GM18861 (cell line): ENCODE measurements around the gene LIPT2.

Experiments
- ATAC-seq: cut with Tn5 transposase; IDR thresholded peaks from one replicate; pipeline ENCODE4 v1.9.1; 2021; ENCODE audit not compliant: unreplicated experiment

LIPT2 gene

DNA sequence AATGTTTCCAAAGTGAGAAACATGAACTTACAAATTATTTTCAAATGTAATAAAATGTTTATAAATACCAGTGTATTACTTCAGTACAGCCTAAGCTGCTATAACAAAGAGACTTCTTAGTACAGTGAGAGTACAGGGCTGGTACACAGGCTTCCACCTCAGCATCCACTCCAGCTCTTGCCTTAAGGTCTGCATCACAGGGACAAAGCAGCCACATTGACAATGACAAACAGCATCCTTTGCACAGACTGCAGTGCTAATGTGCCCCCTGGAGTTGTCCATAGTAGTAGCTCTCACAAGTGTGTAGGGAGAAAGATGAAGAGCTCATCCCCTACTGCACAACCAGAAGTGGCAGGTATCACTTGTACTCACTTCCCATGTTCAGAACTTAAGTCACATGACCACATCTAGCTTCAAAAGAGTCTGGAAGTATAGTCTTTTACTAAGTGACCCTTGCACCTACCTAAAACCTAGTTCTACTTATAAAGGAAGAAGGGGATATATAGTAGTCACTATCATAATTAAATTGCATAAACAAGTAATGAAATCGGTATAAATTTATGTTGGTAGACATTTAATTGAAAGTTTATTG, 10.7 kb upstream of the LIPT2 start:
- no peak for ATAC-seq

DNA sequence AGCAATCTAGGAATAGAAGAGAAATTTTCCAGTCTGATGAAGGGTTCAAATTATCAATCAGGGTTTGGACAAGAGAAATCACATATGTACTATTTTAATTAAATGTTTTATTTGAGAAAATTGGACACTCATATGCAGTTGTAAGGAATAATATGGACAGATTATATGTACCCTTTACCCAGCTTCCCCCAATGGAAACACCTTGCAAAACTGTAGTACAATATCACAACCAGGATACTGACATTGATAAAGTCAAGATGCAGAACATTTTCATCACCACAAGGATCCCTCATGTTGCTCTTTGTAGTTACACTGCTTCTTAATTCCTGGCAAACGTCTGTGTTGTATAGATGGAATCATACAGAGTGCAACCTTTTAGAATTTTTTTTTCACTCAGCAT, 1.4 kb upstream of the LIPT2 start:
- ATAC-seq: no peak

DNA sequence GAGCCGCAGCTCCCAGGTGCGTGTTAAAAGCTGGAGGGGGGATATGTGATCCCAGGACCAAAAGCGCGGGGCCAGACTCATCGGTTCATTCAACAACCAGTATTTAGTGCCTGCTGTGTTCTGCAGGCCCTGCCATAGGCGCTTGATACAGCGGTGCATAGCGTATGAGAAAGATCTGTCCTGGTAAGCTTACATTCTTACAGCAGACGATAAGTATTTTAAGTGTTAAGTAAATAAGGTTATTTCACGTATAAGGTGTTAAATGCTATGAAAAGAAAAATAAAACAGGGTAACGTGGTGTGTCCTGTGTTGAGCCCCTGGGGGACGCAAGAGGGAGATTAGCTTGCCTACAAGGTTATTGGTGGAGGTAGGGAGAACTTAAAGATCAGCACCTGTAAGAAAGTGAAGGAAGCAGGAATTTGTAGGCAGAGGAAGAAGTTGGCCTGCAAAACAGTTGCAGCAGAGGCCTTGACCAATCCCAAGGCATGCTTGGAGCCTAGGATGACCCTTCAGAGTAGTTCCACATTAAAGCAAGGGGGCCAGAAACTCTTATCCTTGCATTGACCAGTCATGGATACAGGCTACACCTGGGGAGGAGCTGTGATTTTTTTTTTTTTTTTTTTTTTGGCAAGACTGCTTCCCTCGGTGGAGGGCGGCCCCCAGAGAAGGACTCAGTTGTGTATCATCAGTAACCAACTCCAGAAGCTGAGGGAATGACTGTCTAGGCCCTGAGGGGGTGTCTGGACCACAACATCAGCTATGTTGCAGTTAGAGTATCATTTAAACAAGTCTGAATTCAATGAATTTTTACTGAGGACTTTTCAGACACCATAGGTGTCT, 487 bp upstream of the LIPT2 start:
- no peak for ATAC-seq

DNA sequence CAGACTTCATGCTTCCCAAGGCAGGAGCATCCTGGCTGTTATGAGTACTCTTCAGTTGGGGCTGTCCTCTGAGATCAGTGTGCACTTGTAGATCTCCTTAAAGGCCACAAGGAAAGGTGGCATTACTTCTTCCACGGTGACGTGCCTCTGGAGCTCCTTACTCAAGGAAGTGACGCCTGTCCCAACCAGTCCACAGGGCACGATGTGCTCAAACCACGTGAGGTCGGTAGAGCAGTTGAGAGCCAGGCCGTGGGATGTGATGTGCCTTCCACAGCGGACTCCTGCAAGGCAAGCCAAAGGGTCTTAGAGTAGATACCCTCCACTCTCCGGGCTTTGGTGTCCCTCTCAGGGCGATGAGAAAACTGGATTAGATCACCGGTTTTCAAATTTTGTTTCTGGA, 1.4 kb downstream of the LIPT2 start:
- no peak for ATAC-seq

DNA sequence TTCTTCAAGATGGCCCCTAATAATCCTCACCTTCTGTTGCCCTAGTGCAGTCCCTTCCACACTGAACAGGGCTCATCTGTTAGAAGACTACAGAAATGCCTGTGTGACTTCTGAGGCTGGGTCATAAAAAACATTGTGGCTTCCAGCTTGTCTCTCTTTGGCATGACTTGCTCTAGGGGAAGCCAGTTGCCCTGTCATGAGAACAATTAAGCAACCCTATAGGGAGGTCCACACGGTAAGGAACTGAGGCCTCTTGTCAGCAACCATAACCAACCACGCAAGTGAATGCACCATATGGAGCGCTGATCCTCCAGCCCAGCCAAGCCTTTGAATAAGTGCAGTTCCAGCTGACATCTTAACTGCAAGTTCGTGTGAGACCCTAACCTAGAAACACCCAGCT, 2.6 kb downstream of the LIPT2 start:
- ATAC-seq: no peak

DNA sequence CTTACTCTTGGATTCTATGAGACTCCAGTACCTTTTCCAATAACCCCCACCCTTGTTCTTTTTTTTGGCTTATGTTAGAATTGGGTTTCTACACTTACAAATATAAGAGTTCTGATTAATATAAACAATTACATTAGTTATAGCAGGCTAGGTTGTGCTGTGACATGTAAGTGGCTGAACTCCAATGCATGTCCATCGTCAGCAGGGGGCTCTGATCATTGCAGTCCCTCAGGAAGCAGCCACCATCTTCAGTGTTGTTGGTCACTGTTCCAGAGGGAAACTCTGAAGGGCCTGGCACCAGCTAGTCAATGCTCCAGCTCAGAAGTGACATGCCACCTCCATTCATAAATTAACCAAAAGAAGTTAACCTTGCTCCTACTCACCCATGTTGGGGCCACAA, 5.6 kb downstream of the LIPT2 start:
- ATAC-seq: no peak

DNA sequence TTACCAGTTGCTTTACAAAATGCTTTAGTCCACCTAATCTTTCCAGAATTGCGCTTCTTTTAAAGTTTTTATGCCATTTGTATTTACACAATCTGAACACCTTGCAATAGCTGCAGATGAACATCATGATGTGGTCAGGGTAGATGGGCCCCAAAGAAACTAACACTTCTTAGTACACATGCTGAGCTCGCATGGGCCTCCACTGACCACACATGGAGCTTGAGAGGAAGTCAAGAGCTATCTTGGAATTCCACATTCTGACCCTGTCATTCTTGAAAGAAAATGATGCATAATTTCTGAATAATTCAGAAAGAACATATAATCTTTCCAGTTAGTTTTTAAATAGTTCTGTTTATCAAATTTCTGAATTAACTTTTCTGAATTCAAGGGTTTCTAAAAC, 7.7 kb downstream of the LIPT2 start:
- no peak for ATAC-seq

DNA sequence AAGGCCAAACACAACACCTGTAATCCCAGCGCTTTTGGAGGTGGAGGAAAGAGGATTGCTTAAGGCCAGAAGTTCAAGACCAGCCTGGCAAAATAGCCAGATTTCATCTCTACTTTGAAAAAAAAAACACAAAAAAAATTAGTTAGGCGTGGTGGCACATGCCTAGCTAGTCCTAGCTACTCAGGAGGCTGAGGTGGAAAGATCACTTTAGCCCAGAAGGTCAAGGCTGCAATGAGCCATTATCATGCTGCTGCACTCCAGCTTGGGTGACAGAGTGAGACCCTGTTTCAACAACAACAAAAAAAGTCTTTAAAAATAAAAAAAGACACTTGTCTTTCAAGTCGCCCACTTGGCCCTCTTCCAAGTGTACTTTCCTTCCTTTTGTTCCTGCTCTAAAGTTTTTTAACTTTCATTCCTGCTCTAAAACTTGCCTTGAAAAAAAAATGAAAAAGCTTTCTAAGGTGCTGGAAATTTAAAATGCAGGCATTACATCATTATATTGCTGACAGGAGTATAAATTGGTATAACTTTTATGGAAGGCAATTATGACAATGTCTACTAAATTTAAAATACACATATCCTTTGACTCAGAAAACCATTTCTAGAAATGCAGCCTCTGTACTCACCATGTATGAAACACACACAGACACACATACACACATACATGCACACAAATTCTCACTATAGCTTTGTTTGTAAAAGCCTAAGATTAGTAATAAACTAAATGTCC, 12.7 kb downstream of the LIPT2 start:
- no peak for ATAC-seq

DNA sequence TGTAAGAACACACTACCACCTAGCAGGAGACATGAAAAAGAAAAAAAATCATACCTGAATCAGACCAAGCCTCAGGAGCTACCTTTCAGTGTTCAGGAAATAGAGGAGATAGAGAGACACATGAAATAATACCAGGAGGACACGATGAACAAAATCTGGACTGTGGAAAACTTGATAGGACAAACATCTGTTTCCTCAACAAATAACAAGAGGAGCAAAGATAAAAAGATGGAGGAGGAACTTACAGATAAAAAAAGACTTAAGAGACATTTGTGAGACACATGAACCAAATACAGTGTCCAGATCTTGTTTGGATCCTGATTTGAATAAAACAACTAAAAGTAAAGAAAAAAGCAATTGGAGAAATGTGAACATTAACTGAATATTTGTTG, 13.8 kb downstream of the LIPT2 start:
- no peak for ATAC-seq

DNA sequence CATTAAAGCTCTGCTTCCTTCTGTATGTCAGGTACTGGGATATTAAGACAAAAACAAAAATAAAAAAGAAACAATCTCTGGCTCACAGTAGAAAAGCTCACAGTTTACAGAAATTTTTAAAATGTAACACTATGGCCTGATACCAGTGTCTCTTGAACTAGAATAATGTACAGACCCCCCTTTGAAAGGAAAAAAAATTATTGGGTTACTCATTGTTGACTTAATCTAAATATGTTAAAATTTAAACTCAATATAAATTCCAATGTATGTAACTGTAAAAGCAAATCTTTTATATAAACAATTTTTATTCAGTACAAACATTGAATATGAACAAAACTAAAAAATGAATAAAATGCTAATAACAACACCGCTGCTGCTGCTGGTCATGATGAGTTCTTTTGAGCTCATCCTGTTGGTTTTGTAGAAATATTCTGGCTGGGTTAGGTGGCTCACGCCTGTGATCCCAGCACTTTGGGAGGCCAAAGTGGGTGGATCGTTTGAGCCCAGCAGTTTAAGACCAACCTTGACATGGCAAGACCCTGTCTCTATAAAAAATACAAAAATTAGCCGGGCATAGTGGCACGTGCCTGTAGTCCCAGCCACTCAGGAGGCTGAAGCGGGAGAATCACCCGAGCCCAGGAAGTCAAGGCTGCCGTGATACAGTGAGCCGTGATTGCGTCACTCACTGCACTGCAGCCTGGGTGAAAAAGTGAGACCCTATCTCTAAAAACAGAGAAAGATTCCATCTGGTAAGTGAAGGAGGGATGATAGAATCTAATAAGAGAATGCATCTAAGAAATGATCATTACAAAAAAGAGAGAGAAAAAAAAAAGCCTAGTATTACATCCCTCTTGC, 14.4 kb downstream of the LIPT2 start:
- no peak for ATAC-seq

DNA sequence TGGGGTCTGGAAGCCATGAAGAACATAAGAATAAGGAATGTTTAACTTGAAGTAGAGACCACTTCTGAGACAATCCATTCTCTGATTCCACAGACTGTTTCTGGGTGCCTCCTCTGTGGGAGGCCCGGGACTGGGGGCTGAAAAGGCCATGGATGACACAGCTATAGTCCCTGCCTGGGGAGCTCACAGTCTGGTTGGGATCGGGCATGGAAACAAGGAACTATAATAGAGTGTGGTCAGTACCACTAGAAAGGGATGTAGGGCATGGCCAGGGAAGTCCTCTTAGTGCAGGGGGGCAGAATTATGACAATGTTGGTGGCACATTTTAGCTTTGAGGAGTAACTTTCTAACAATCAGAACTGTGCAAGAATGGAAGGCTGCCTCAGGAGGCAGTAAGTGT, 17.0 kb downstream of the LIPT2 start:
- no peak for ATAC-seq

DNA sequence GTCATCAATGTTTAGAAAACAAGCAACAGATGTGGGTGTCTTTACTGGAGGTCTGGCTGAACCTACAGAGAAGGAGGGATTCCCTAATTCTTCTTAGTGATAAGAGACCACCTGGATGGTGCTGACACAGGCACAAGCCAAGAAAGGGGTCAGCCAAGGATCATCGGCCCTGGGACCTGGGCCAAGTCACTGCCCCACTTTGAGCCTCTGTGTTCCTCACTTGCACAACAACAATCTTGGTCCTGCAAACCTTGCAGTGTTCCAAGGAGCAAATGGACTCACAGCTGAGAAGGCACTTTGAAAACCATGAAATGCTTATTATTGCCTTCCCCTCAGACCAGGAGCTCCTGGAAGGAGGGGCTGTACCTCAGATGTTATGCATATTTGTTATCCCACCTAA, 19.2 kb downstream of the LIPT2 start:
- no peak for ATAC-seq

DNA sequence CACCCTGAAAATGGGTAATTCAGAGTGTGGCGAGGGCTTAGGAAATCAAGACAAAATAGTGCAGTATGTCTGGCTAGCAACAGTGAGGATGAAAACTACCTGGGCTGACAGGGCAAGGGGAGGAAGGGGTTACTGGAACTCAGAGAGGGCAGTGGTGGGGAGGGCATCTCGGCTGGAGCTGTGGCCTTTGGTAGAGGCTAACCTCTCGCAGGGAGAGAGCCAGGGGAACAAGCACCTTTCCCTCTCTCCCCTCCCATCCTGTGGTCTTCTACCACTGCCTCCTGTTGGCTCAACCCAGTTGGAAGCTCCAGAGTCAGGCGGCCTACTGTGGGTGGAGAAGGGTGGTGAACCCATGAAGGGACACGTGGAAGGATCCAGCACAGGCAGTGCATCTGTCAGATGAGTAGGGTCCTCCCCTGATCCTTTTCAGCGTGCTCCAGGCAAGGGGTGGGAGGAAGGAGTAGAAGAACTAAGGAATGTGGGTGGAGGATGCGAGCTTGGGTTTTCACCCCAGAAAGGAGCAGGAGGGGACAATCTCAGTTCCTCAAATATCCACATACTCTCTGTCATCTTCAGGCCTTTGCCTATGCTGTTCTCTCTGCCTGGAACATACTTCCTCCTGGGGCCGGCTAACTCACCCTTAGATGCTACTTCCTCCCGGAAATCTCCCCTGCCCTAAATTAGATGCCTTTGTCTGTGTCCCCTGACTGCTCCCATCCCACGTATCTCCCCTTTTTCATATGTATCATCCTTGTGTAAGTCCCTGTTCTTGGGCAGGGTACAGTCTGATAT, 19.9 kb downstream of the LIPT2 start:
- ATAC-seq: no peak

DNA sequence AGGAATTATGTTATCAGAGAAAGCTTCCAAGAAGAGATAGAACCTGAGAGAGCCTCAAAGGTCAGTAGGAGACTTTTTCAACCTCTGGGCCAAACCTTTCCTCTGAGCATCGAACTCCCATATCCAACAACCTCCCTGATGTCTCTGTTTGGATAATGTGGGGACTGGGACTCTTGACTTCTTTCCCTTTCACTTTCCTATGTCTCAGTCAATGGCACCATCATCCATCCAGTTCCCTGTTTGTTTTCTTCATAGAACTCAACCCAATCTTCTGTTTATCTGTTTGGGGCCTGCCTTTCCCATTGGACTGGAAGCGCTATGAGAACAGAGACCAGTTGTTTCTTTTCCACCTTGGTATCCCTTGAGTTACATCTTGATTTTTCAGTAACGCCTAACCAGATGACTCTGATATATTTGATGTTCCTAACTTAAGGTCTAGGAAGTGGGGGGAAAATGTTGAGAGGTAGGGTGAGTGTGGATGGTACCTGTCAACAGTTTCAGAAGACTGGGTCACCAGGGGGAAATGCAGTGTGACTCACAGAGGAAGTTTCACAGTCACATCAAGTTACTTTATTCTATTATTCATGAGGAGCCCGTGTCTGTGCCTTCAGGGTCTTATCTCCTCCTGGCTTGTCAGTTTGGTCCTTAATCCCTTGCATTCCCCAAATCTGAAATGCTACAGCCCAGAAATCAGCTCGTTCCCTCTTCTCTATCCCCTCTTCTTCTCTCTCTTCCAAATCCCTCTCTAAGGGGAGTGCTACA, 21.7 kb downstream of the LIPT2 start:
- no peak for ATAC-seq

DNA sequence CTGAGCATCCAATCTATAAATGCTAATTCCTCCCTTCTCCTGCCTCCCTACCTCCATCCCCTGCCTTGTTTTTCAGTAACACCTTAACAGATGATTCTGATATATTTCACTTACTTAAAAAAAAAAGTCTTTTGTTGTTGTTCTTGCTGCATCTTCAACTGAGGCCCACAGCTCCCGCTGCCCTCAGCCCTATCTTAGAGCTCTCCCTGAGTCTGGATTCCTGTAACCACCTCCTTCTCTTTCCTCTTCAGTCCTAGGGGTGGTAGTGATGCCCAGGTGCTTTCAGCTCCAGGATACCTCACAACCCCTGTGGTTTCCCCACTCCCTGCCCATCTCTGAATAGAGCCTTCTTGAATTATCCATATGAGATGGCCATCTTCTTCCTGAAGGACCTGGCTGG, 22.5 kb downstream of the LIPT2 start:
- ATAC-seq: no peak

DNA sequence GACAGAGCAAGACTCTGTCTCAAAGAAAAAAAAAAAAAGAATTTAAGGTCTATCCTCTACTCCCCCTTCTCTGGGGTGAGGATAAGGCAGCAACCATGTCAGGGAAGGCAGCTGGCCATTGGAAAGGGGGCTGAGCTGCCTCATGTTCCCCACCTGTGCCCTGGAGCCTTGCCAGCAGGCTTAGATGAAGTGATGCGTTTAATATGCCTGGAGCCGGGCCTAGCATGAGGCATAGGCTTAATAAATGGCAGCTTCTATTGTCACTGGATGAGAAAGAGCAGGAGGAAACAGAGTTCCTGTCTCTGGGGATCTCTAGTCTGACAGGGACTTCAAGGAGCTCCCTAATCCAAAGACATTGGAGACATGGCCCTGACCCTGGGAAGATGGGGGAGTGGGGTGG, 23.0 kb downstream of the LIPT2 start:
- no peak for ATAC-seq

DNA sequence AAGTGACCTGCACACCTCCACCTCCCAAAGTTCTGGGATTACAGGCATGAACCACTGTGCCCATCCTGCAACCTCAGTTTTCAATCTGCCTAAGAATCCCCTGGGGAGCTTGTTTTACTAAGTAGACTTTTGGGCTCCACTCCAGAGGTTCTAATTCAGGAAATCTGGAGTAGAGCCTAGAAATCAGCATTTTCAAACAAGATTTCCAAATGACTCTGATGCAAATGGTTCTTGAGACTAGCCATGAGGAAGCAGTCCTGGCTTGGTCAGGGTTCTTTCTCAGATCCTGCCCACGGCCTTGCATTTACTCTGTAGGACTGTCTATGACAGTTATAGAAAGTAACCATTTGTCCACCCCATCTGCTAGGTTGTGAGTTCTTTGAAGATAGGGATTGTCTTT, 24.6 kb downstream of the LIPT2 start:
- ATAC-seq: no peak

DNA sequence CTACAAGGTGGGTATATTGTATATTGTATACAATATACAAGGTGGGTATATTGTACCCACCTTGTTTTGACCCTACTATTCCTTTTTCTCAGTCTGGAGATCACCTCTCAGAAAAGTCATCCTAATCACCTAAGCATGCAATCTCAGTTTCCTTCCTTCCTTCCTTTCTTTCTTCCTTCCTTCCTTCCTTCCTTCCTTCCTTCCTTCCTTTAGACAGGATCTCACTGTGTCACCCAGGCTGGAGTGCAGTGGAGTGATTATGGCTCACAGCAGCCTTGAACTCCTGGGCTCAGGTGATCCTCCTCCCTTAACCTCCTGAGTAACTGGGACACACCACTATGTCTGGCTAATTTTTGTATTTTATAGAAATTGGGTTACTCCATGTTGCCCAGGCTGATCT, 25.0 kb downstream of the LIPT2 start:
- no peak for ATAC-seq

DNA sequence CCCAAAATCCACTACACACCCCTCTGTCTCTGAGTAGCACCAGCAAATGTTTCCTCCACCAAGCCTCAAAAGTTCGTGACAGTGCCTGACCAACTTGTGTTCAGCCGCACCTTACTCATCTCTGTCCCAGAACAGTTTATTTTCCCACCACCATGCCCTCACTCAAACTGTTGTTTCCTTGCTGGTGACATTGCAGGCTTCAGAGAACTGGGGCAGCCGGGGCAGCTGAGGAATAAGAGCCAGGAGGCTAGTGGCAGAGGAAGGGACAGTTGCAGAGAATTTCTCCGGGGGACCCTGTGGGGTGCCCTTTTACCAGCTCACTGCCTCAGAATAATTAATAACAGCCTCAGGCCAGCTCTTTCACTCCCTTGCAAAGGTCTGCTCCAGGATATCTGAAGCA, 25.5 kb downstream of the LIPT2 start:
- ATAC-seq: no peak
